Measurements from ENCODE around the gene TFG.

TFG gene

DNA sequence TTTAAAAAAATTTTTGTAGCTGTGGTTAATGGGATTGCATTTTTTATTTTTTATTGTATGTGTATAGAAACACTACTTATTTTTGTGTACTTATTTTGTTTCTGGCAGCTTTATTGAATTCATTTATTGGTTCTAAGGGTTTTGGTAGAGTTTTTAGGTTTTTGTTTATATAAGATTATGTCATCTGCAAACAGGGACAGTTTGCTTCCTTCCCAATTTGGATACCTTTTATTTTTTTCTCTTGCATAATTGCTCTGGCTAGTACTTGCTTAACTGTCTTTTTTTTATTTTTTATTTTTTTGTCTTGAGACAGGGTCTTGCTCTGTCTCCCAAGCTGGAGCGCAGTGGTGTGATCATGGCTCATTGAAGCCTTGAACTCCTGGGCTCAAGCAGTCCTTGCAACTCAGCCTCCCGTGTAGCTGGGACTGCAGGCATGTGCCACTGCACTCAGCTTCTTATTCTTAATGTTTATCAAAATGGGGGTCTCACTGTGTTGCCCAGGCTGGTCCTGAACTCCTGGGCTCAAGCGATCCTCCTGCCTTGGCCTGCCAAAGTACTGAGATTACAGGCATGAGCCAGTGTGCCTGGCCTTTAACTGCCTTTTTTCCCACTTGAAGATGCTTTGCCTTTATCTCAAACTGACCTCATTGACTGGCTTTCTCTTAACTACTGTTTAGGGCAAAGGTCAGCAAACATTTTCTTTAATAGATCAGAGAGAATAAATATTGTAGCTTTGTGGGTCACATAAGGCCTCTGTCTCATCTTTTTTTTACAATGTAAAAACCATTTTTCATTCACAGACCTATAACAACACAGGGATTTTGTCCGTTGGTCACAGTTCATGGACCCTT lies 8.6 kb downstream of the TFG start:
- Mint-ChIP-seq H3K36me3 (ENCODE audit: low read depth) (peaks cover 92% of the 10 kb centered on the region), H3K4me3 (no peak overlapping the region), H3K9me3 (no peaks in the 10 kb centered on the region), H3K4me1 (ENCODE audit: low read depth) (peaks cover 25% of the 10 kb centered on the region), H3K27ac (no peak overlapping the region), H3K27me3 (no peaks in the 10 kb centered on the region)
- intact Hi-C loops (cut with micrococcal nuclease), result no loop called here

DNA sequence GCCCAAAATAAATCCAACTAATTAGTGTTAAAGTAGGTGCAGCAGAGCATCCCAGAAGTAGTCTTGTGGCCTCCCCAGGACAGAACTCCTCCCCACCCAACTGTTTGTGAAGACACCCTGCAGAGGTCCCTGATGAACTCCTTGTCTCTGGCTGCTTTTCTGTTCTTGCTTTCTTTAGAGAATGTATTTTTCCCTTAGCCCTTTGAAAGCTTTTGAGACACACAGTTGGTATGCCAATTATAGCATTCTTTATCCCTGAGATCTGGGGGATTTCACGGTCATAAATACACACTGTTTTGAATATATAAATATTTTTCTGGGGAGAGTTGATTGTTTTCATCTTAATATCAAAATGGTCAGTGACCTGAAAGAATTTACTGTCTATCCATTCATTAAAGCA lies 9.8 kb downstream of the TFG start:
- H3K27ac Mint-ChIP-seq, result no peak overlapping the region
- H3K4me1 Mint-ChIP-seq (ENCODE audit: low read depth), result peaks cover 21% of the 10 kb centered on the region
- H3K27me3 Mint-ChIP-seq, result no peaks in the 10 kb centered on the region
- peaks cover 89% of the 10 kb centered on the region for H3K36me3 Mint-ChIP-seq (ENCODE audit: low read depth)
- H3K9me3 Mint-ChIP-seq, result no peaks in the 10 kb centered on the region
- H3K4me3 Mint-ChIP-seq, result no peak overlapping the region
- intact Hi-C loops (cut with micrococcal nuclease), result no loop called here

GRCh38 chr3:100720426-100720825 lies 11.1 kb downstream of the TFG start:
- Mint-ChIP-seq H3K27me3 (no peaks in the 10 kb centered on the region), H3K36me3 (ENCODE audit: low read depth) (peaks cover 88% of the 10 kb centered on the region), H3K4me1 (ENCODE audit: low read depth) (peaks cover 15% of the 10 kb centered on the region), H3K27ac (no peak overlapping the region), H3K4me3 (no peak overlapping the region), H3K9me3 (no peaks in the 10 kb centered on the region)
- intact Hi-C loops (cut with micrococcal nuclease), result no loop called here

- Mint-ChIP-seq H3K4me1 (ENCODE audit: low read depth) (peaks cover 5% of the 10 kb centered on the region), H3K9me3 (no peaks in the 10 kb centered on the region), H3K27me3 (no peaks in the 10 kb centered on the region), H3K36me3 (ENCODE audit: low read depth) (peaks cover 87% of the 10 kb centered on the region), H3K4me3 (no peak overlapping the region), H3K27ac (no peak overlapping the region)
- intact Hi-C loops (cut with micrococcal nuclease), result no loop called here
Observed at GRCh38 chr3:100725935-100726513, 16.7 kb downstream of the TFG start.

GRCh38 chr3:100726706-100727105 lies 17.4 kb downstream of the TFG start:
- Mint-ChIP-seq H3K9me3 (no peaks in the 10 kb centered on the region), H3K4me1 (ENCODE audit: low read depth) (peaks cover 5% of the 10 kb centered on the region), H3K27ac (no peak overlapping the region), H3K27me3 (no peaks in the 10 kb centered on the region), H3K36me3 (ENCODE audit: low read depth) (peaks cover 87% of the 10 kb centered on the region), H3K4me3 (no peak overlapping the region)
- intact Hi-C loops (cut with micrococcal nuclease), result no loop called here

DNA sequence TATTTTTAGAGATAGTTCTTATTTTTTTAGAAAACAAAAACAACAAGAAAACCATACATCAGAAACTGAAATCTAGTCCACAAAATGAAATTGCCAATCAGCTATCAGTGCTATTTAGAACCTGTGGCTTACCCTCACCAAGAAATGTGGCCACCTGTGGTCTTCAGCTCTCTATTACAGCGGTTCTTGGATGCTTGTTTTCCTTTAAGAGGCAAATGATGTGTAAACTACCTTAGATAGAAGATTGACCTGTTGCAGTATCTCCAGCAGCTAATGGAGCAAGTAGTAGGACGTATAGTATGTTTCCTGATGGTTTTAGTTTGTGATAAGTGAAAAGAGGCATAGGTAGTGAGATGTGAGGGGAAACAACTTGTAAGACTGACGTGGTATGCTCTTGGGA lies 21.2 kb downstream of the TFG start:
- H3K36me3 Mint-ChIP-seq (ENCODE audit: low read depth), result peaks cover 82% of the 10 kb centered on the region
- H3K27me3 Mint-ChIP-seq, result no peaks in the 10 kb centered on the region
- H3K4me3 Mint-ChIP-seq, result no peak overlapping the region
- intact Hi-C loops (cut with micrococcal nuclease), result no loop called here
- H3K9me3 Mint-ChIP-seq, result no peaks in the 10 kb centered on the region
- H3K4me1 Mint-ChIP-seq (ENCODE audit: low read depth), result peaks cover 5% of the 10 kb centered on the region
- H3K27ac Mint-ChIP-seq, result peak overlapping the region; percentile 18

- intact Hi-C loops (cut with micrococcal nuclease), result no loop called here
- Mint-ChIP-seq H3K36me3 (ENCODE audit: low read depth) (peaks cover 83% of the 10 kb centered on the region), H3K4me1 (ENCODE audit: low read depth) (peaks cover 5% of the 10 kb centered on the region), H3K9me3 (no peaks in the 10 kb centered on the region), H3K27ac (no peak overlapping the region), H3K27me3 (no peaks in the 10 kb centered on the region), H3K4me3 (no peak overlapping the region)
Observed at GRCh38 chr3:100732435-100732834, 23.1 kb downstream of the TFG start.

GRCh38 chr3:100737334-100737733 lies 28.0 kb downstream of the TFG start:
- Mint-ChIP-seq H3K27me3 (no peaks in the 10 kb centered on the region), H3K4me3 (no peak overlapping the region), H3K9me3 (no peaks in the 10 kb centered on the region), H3K36me3 (ENCODE audit: low read depth) (peaks cover 71% of the 10 kb centered on the region), H3K27ac (no peak overlapping the region), H3K4me1 (ENCODE audit: low read depth) (no peaks in the 10 kb centered on the region)
- intact Hi-C loops (cut with micrococcal nuclease), result loop anchor here (5.0 kb wide), 2 partner anchors 460 to 645 kb away; no protein-coding TSS in a partner anchor

- peaks cover 67% of the 10 kb centered on the region for H3K36me3 Mint-ChIP-seq (ENCODE audit: low read depth)
- H3K27ac Mint-ChIP-seq, result no peak overlapping the region
- no peaks in the 10 kb centered on the region for H3K4me1 Mint-ChIP-seq (ENCODE audit: low read depth)
- H3K27me3 Mint-ChIP-seq, result no peaks in the 10 kb centered on the region
- intact Hi-C loops (cut with micrococcal nuclease), result loop anchor here (10.0 kb wide), 2 partner anchors 425 to 915 kb away; no protein-coding TSS in a partner anchor
- no peaks in the 10 kb centered on the region for H3K9me3 Mint-ChIP-seq
- H3K4me3 Mint-ChIP-seq, result no peak overlapping the region
Observed at GRCh38 chr3:100740207-100740606, 30.9 kb downstream of the TFG start.

DNA sequence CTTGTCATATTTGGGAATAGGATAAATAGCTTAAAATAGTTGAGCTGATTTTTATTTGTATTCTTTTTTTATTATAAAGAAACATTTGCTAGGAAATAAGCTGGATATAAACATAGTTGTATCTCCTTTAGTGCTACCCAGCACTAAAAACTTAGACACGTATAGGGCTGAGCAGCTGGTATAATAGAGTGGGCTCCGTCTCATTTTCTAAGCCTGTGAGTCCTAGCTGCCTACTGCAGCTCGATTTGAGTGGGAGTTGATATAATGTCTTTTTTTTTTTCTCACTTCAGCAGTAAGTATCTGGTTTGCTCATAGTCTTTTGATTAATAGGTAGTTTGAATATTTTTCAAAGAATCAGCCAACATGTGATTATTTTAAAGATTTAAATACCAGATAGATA lies 34.2 kb downstream of the TFG start:
- intact Hi-C loops (cut with micrococcal nuclease), result loop anchor here (10.0 kb wide), 2 partner anchors 429 to 911 kb away; no protein-coding TSS in a partner anchor
- H3K4me3 Mint-ChIP-seq, result no peak overlapping the region
- H3K27ac Mint-ChIP-seq, result no peak overlapping the region
- no peaks in the 10 kb centered on the region for H3K9me3 Mint-ChIP-seq
- no peaks in the 10 kb centered on the region for H3K27me3 Mint-ChIP-seq
- peaks cover 66% of the 10 kb centered on the region for H3K36me3 Mint-ChIP-seq (ENCODE audit: low read depth)
- no peaks in the 10 kb centered on the region for H3K4me1 Mint-ChIP-seq (ENCODE audit: low read depth)

DNA sequence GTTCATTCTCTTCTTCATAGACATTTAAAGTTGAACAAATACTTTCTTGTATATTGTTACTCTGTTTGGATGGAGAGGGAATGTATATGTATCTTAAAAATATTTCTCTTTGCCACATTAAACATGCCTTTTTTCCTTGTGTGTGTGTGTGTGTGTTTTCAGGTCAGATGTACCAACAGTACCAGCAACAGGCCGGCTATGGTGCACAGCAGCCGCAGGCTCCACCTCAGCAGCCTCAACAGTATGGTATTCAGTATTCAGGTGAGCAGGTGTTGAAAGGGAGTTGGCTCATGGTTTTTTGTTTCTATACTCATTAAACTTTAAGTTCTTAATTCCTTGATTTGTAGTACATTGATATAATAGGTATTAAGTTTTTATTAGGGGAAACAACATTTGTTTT lies 35.4 kb downstream of the TFG start:
- H3K4me3 Mint-ChIP-seq, result no peak overlapping the region
- no peaks in the 10 kb centered on the region for H3K27me3 Mint-ChIP-seq
- H3K9me3 Mint-ChIP-seq, result no peaks in the 10 kb centered on the region
- no peaks in the 10 kb centered on the region for H3K4me1 Mint-ChIP-seq (ENCODE audit: low read depth)
- H3K36me3 Mint-ChIP-seq (ENCODE audit: low read depth), result peaks cover 66% of the 10 kb centered on the region
- intact Hi-C loops (cut with micrococcal nuclease), result loop anchor here (10.0 kb wide), 2 partner anchors 430 to 910 kb away; no protein-coding TSS in a partner anchor
- no peak overlapping the region for H3K27ac Mint-ChIP-seq

- H3K27ac Mint-ChIP-seq, result no peak overlapping the region
- H3K36me3 Mint-ChIP-seq (ENCODE audit: low read depth), result peaks cover 69% of the 10 kb centered on the region
- no peaks in the 10 kb centered on the region for H3K27me3 Mint-ChIP-seq
- no peaks in the 10 kb centered on the region for H3K4me1 Mint-ChIP-seq (ENCODE audit: low read depth)
- intact Hi-C loops (cut with micrococcal nuclease), result loop anchor here (10.0 kb wide), 2 partner anchors 431 to 909 kb away; no protein-coding TSS in a partner anchor
- H3K9me3 Mint-ChIP-seq, result no peaks in the 10 kb centered on the region
- no peak overlapping the region for H3K4me3 Mint-ChIP-seq
Observed at GRCh38 chr3:100745617-100746016, 36.3 kb downstream of the TFG start.

- H3K27ac Mint-ChIP-seq, result no peak overlapping the region
- H3K9me3 Mint-ChIP-seq, result no peaks in the 10 kb centered on the region
- H3K27me3 Mint-ChIP-seq, result no peaks in the 10 kb centered on the region
- intact Hi-C loops (cut with micrococcal nuclease), result loop anchor here (10.0 kb wide), 2 partner anchors 431 to 909 kb away; no protein-coding TSS in a partner anchor
- peaks cover 72% of the 10 kb centered on the region for H3K36me3 Mint-ChIP-seq (ENCODE audit: low read depth)
- no peak overlapping the region for H3K4me3 Mint-ChIP-seq
- H3K4me1 Mint-ChIP-seq (ENCODE audit: low read depth), result no peaks in the 10 kb centered on the region
Observed at GRCh38 chr3:100746092-100746491, 36.8 kb downstream of the TFG start.

- Mint-ChIP-seq H3K27ac (no peak overlapping the region), H3K36me3 (ENCODE audit: low read depth) (peaks cover 79% of the 10 kb centered on the region), H3K4me3 (no peak overlapping the region), H3K27me3 (no peaks in the 10 kb centered on the region), H3K4me1 (ENCODE audit: low read depth) (no peaks in the 10 kb centered on the region), H3K9me3 (no peaks in the 10 kb centered on the region)
- intact Hi-C loops (cut with micrococcal nuclease), result loop anchor here (10.0 kb wide), 2 partner anchors 433 to 907 kb away; no protein-coding TSS in a partner anchor
Observed at GRCh38 chr3:100748220-100748619, 38.9 kb downstream of the TFG start.
